Muscle of back (tissue), 11 donors: ENCODE data around the gene ALG6. TPM values are rescaled to one million over a fixed set of nuclear protein-coding genes. Genes with fewer than 3 reads are reported as not detected.
A peak's percentile ranks its signal among the peaks of the same experiment; 100 is the strongest.
"Not testable (repeated sequence)": the region's sequence is repeated elsewhere in the genome, so short reads cannot be mapped to it uniquely, and the experiment has no call there.

ENCODE experiments used
- DNase-seq, 3 donors: peaks; one replicate each; pipeline versions ENCODE4 v3.0.0 to v3.0.0-alpha.2; 2013
- polyA plus RNA-seq, 10 donors: library from polyadenylated mRNA; unstranded; fragments of 120-200 nt; gene quantifications; one replicate each; pipeline ENCODE4 v1.2.1, GENCODE V29; 2013; ENCODE audit not compliant: insufficient read length in 10 of 10

Gene ALG6
- polyA plus RNA-seq, 10 donors: 11.9 to 22.2 (median 17.6) TPM

- peak; percentile 13 to 53 (median 20) for DNase-seq
These were observed 43.6 kb downstream of the ALG6 start for GRCh38 chr1:63411066-63411465.

- no peak for DNase-seq
These were observed 46.0 kb downstream of the ALG6 start for GRCh38 chr1:63413394-63413793.

- peak; percentile 14 to 49 (median 15) for DNase-seq
These were observed 47.4 kb downstream of the ALG6 start for GRCh38 chr1:63414691-63415365.

DNA sequence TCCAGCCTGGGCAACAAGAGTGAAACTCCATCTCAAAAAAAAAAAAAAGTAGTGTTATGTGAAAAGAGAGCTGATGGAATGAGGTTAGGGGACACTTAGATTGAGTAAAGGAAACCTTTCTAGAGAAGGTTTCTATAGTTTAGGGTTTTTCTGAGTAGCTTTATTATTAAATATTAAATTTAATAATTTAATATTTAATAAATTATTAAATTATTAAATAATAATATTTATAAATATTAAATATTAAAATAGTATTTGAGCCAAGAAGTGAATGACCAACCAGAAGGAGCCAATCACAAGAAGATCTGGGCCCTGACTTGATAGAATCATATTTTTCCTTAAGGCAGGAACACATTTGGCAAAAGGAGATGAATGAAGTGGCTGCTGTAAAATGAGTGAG lies 50.7 kb downstream of the ALG6 start:
- no peak for DNase-seq

- not testable (repeated sequence) for DNase-seq
These were observed 53.3 kb downstream of the ALG6 start for GRCh38 chr1:63420746-63421145.

GRCh38 chr1:63423649-63424048 lies 56.2 kb downstream of the ALG6 start:
- DNase-seq: no peak

GRCh38 chr1:63428815-63429214 lies 61.4 kb downstream of the ALG6 start:
- DNase-seq: no peak

GRCh38 chr1:63429281-63429680 lies 61.9 kb downstream of the ALG6 start:
- DNase-seq: no peak

GRCh38 chr1:63435161-63435560 lies 67.7 kb downstream of the ALG6 start:
- peak in 2 of 3 donors; percentile 38 to 68 for DNase-seq

GRCh38 chr1:63442141-63442475 lies 74.7 kb downstream of the ALG6 start:
- DNase-seq: peak in 2 of 3 donors; percentile 8 to 25

DNA sequence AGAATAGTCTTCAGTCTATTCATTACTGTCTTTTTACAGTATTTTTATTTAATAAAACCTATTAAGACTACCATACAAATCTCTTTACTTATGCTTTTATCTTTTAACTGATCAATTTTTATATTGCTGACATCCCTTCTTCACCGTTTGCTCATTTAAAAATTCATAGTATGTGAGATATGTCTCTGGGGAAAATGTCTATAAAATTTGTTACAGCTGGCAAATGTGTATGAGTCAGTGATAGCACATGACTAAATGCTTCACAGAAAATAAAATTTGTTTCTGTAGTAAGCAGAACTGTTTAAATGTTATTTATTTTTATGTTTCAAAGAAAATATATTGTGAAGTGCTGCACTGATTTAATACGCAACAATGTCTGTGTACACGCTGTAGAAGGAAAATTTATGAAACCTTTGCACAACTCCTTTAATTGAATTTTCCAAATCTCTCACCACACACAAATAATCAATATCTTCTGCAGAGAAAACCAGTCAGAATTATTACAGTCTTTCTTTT lies 81.4 kb downstream of the ALG6 start:
- no peak for DNase-seq

- DNase-seq: no peak
These were observed 83.0 kb downstream of the ALG6 start for GRCh38 chr1:63450416-63450815.

- DNase-seq: no peak
These were observed 85.8 kb downstream of the ALG6 start for GRCh38 chr1:63453232-63453631.

DNA sequence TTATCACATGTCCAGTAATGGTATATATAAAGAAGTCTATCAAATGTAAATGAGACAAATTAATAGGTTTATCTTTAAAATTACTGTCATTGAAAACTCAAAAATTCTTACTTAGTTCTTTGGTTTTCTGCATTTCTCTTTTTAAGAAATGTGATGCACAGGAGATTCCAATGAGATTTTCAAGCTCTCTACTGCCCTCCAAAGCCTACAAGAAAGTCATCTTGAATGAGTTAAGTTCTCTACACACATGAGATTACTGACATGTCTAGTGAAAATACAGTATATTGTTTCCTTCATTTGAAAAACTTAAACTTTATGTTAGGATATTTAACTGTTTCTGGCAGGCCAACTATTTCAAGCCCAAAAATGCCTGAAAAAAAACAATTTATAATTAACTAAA lies 86.8 kb downstream of the ALG6 start:
- DNase-seq: peak in 1 of 3 donors; percentile 10

GRCh38 chr1:63458750-63459149 lies 91.3 kb downstream of the ALG6 start:
- no peak for DNase-seq

DNA sequence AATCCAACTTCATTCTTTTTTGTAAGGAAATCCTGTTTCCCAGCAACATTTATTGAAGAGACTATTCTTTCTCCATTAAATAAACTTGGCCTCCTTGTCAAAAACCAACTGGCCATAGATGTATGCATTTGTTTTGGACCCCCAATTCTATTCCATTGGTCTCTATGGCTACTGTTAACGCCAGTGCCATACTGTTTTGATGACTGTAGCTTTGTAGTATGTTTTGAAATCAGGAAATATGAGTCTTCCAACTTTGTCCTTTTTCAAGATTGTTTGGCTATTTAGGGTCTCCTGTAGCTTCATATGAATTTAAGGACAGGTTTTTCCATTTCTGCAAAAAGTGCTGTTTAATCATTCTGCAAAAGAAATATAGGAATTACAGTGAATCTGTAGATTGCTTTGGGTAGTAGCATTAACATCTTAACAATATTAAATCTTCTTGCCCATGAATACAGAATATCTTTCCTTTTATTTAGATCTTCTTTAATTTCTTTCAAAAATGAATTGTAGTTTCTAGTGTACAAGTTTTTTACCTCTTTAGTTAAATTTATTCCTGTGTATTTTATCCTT lies 94.3 kb downstream of the ALG6 start:
- DNase-seq: no peak

DNA sequence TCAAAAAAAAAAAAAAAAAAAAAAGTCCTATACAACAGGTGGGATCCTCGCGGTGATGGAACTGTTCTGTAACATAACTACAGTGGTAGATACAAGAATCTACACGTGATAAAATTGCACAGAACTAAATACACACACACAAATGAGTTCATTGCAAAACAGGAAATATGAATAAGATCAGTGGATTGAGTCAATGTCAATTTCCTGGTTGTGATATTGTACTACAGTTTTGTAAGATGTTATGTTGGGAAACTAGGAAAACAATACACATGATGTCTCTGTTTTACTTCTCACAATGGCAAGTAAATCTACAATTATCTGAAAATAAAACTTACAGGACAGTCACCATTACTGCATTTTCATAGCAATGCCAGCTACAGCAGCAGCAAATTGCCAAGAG lies 95.8 kb downstream of the ALG6 start:
- no peak for DNase-seq

- no peak for DNase-seq
These were observed 98.8 kb downstream of the ALG6 start for GRCh38 chr1:63466181-63466580.

GRCh38 chr1:63466759-63467158 lies 99.3 kb downstream of the ALG6 start:
- DNase-seq: no peak

DNA sequence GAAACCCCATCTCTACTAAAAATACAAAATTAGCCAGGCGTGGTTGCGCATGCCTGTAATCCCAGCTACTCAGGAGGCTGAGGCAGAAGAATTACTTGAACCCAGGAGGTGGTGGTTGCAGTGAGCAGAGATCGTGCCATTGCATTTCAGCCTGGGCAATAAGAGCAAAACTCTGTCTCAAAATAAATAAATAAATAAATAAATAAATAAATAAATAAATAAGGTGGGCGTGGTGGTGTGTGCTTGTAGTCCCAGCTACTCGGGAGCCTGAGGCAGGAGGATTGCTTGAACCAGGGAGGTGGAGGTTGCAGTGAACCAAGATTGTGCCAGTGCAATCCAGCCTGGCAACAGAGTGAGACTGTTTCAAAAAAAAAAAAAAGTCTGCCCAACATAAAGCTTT lies 101.3 kb downstream of the ALG6 start:
- DNase-seq: not testable (repeated sequence)

DNA sequence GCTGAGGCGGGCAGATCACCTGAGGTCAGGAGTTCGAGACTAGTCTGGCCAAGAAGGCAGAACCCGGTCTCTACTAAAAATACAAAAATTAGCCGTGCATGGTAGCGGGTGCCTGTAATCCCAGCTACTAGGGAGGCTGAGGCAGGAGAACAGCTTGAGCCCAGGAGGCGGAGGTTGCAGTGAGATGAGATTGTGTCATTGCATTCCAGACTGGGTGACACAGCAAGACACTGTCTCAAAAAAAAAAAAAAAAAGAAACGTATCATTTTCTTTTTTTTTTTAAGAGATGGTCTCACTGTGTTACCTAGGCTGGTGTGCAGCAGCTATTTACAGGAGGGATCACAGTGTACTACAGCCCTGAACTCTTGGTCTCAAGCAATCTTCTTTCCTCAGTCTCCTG lies 108.3 kb downstream of the ALG6 start:
- no peak for DNase-seq

- no peak for DNase-seq
These were observed 112.6 kb downstream of the ALG6 start for GRCh38 chr1:63480057-63480456.

GRCh38 chr1:63486629-63487028 lies 119.2 kb downstream of the ALG6 start:
- no peak for DNase-seq
